Measurements from ENCODE around the gene TNRC18.

Gene TNRC18

DNA sequence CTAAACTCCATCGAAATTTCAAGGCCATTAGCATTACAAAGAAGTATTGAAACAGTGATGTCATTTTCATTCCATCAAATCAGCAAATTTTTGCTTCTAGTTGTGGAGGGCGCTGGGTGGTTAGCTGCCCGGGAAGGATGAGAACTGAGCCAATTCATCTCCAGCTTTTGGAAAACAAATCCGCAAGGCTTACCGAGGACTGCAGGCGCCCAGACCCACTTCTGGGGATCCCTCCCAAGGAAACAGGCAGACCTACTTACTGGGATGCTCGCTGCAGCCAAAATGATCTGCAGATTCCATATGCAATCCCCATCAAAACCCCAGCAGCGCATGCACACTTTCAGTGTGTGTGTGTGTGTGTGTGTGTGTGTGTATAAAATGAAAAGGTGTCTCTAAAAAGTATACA is 19.2 kb downstream of the TNRC18 start:
- H3K27ac ChIP-seq = no peak overlapping the region

DNA sequence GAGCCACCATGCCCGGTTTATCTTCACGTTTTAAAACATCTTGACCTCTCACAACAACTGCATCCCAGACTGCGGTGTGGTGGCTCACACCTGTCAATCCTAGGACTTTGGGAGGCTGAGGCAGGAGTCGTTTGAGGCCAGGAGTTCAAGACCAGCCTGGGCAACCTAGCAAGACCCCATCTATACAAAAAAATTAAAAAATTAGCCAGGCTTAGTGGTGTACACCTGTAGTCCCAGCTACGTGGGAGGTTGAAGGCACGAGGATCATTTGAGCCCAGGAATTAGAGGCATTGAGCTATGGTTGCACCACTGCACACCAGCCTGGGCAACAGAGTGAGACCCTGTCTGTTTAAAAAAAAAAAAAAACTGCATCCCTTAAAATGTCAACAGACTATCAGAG is 20.2 kb downstream of the TNRC18 start:
- H4K20me1 ChIP-seq (ENCODE audit: insufficient read depth) = no peaks in the 10 kb centered on the region
- H3K9ac ChIP-seq = no peak overlapping the region
- H3K79me2 ChIP-seq (ENCODE audit: insufficient read depth, low read depth) = no peaks in the 10 kb centered on the region
- H3K4me3 ChIP-seq (IDR thresholded peaks at IDR 0.05; ENCODE audit: insufficient read depth, low read depth, low read length) = no peak overlapping the region
- H3K4me2 ChIP-seq = no peak overlapping the region
- peaks cover 13% of the 10 kb centered on the region for H3K4me1 ChIP-seq (ENCODE audit: low read depth, poor library complexity, severe bottlenecking)
- no peaks in the 10 kb centered on the region for H3K27me3 ChIP-seq (ENCODE audit: insufficient read depth, low read depth)
- no peak overlapping the region for H3K27ac ChIP-seq
- H3K36me3 ChIP-seq (ENCODE audit: insufficient read depth) = no peaks in the 10 kb centered on the region
- no peak overlapping the region for H2AFZ ChIP-seq (ENCODE audit: low read depth)
- TF ChIP-seq, protein P1, sequence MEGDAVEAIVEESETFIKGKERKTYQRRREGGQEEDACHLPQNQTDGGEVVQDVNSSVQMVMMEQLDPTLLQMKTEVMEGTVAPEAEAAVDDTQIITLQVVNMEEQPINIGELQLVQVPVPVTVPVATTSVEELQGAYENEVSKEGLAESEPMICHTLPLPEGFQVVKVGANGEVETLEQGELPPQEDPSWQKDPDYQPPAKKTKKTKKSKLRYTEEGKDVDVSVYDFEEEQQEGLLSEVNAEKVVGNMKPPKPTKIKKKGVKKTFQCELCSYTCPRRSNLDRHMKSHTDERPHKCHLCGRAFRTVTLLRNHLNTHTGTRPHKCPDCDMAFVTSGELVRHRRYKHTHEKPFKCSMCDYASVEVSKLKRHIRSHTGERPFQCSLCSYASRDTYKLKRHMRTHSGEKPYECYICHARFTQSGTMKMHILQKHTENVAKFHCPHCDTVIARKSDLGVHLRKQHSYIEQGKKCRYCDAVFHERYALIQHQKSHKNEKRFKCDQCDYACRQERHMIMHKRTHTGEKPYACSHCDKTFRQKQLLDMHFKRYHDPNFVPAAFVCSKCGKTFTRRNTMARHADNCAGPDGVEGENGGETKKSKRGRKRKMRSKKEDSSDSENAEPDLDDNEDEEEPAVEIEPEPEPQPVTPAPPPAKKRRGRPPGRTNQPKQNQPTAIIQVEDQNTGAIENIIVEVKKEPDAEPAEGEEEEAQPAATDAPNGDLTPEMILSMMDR (conservative IDR thresholded peaks at IDR 0.05; ENCODE audit: low read depth, low read length) = no peak

More for the DNA sequence above, 19.2 kb downstream of the TNRC18 start:
- Histone ChIP-seq H3K4me2 (peak overlapping the region; percentile 30), H3K4me1 (ENCODE audit: low read depth, poor library complexity, severe bottlenecking) (peaks cover 13% of the 10 kb centered on the region), H3K27me3 (ENCODE audit: insufficient read depth, low read depth) (no peaks in the 10 kb centered on the region), H3K4me3 (IDR thresholded peaks at IDR 0.05; ENCODE audit: insufficient read depth, low read depth, low read length) (no peak overlapping the region), H3K36me3 (ENCODE audit: insufficient read depth) (no peaks in the 10 kb centered on the region), H3K9ac (no peak overlapping the region), H4K20me1 (ENCODE audit: insufficient read depth) (no peaks in the 10 kb centered on the region), H2AFZ (ENCODE audit: low read depth) (peak overlapping the region; percentile 7; the same call in 1 of the 2 replicates), H3K79me2 (ENCODE audit: insufficient read depth, low read depth) (no peaks in the 10 kb centered on the region)
- TF ChIP-seq, protein P1 (conservative IDR thresholded peaks at IDR 0.05; ENCODE audit: low read depth, low read length) = no peak

DNA sequence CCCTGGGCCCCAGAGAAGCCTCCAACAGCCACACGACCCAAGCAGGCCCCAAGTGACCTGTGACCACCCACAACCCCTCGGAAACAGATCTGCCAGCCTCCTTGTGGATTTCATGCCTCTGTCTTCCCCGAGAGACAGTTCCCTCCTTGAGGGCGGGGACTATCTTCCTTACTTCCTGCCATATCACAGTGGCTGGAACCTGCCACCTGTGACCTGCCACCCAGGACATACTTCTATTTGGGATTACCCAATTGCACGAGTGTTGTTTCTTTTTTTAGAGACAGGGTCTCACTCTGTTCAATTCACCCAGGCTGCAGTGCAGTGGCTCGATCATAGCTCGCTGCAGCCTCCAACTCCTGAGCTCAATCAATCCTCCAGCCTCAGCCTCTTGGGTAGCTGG is 25.9 kb downstream of the TNRC18 start:
- Histone ChIP-seq H2AFZ (ENCODE audit: low read depth) (peak overlapping the region; percentile 88), H3K9ac (no peak overlapping the region), H3K4me1 (ENCODE audit: low read depth, poor library complexity, severe bottlenecking) (peaks cover 9% of the 10 kb centered on the region), H3K36me3 (ENCODE audit: insufficient read depth) (no peaks in the 10 kb centered on the region), H3K79me2 (ENCODE audit: insufficient read depth, low read depth) (peaks cover 24% of the 10 kb centered on the region; the same call in 1 of the 2 replicates), H4K20me1 (ENCODE audit: insufficient read depth) (no peaks in the 10 kb centered on the region), H3K27me3 (ENCODE audit: insufficient read depth, low read depth) (no peaks in the 10 kb centered on the region), H3K4me3 (IDR thresholded peaks at IDR 0.05; ENCODE audit: insufficient read depth, low read depth, low read length) (no peak overlapping the region), H3K4me2 (no peak overlapping the region), H3K27ac (no peak overlapping the region)
- TF ChIP-seq, protein P1 (conservative IDR thresholded peaks at IDR 0.05; ENCODE audit: low read depth, low read length) = no peak

DNA sequence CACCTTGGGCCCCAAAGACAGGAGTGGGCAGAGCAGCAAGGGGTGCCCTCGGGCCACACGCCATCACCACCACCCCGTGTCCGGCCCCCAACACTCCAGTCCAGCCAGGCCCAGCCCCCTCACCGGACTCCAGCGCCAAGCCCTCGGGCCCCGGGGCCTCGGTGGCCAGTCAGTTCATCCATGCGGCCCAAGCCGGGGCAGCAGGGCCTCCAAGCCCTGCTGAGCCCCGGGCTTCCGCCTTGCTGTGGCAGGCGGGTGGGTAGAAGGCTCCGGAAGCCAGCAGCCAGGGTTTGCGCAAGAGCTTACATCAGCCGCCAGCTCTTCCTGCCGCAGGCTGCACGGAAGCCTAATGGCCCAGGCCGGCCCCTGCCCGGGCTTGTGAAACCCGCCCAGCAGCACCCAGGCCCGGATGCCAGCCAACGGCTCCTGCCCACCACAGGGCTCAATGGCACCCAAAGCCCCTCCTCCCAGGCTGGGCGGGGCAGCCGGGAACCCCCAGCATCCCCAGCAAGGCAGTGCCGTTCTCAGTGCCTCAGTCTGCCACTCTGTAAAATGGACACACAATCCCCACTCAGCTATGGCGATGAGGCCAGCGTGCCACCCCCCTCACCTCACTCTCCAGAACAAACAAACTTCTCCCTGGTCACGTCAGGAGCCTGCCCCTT is 26.5 kb downstream of the TNRC18 start:
- Histone ChIP-seq H3K9ac (peak overlapping the region; percentile 84), H3K27ac (peak overlapping the region; percentile 67), H3K27me3 (ENCODE audit: insufficient read depth, low read depth) (no peaks in the 10 kb centered on the region), H3K36me3 (ENCODE audit: insufficient read depth) (no peaks in the 10 kb centered on the region), H3K4me3 (IDR thresholded peaks at IDR 0.05; ENCODE audit: insufficient read depth, low read depth, low read length) (no peak overlapping the region), H3K4me1 (ENCODE audit: low read depth, poor library complexity, severe bottlenecking) (peaks cover 9% of the 10 kb centered on the region), H4K20me1 (ENCODE audit: insufficient read depth) (no peaks in the 10 kb centered on the region), H2AFZ (ENCODE audit: low read depth) (peak overlapping the region; percentile 88), H3K79me2 (ENCODE audit: insufficient read depth, low read depth) (peaks cover 24% of the 10 kb centered on the region; the same call in 1 of the 2 replicates), H3K4me2 (peak overlapping the region; percentile 87)
- TF ChIP-seq, protein P1 (conservative IDR thresholded peaks at IDR 0.05; ENCODE audit: low read depth, low read length) = no peak

All from KMS-11 (cell line).